HG03039 (cell line): ENCODE measurements around the gene ANKRD13B.

Source experiments
- ATAC-seq: cut with Tn5 transposase; IDR thresholded peaks from one replicate; pipeline ENCODE4 v1.9.1; 2021; ENCODE audit warnings: mild to moderate bottlenecking, moderate library complexity; ENCODE audit not compliant: unreplicated experiment

Gene ANKRD13B

GRCh38 chr17:29616300-29617048, 23.5 kb downstream of the ANKRD13B start:
- ATAC-seq, result no peak

- no peak for ATAC-seq
Observed at GRCh38 chr17:29617125-29617480, 24.2 kb downstream of the ANKRD13B start.

GRCh38 chr17:29617481-29618271, 24.7 kb downstream of the ANKRD13B start:
- no peak for ATAC-seq

- ATAC-seq, result no peak
Observed at GRCh38 chr17:29618272-29619065, 25.5 kb downstream of the ANKRD13B start.

- no peak for ATAC-seq
Observed at GRCh38 chr17:29619251-29619650, 26.3 kb downstream of the ANKRD13B start.

GRCh38 chr17:29620271-29620670, 27.3 kb downstream of the ANKRD13B start:
- ATAC-seq, result no peak

GRCh38 chr17:29620779-29621500, 28.0 kb downstream of the ANKRD13B start:
- no peak for ATAC-seq

GRCh38 chr17:29621751-29622194, 28.8 kb downstream of the ANKRD13B start:
- no peak for ATAC-seq

GRCh38 chr17:29622337-29623282, 29.7 kb downstream of the ANKRD13B start, which contains the start of gene CORO6:
CORO6 (minus strand) TSS chr17:29622912; CDS start chr17:29621421, 1,491 bp downstream.
- no peak for ATAC-seq

- ATAC-seq, result no peak
Observed at GRCh38 chr17:29623283-29623647, 30.3 kb downstream of the ANKRD13B start.

GRCh38 chr17:29624586-29624985, 31.7 kb downstream of the ANKRD13B start:
- ATAC-seq, result no peak

GRCh38 chr17:29625037-29625750, 32.3 kb downstream of the ANKRD13B start:
- no peak for ATAC-seq

- no peak for ATAC-seq
Observed at GRCh38 chr17:29627951-29628350, 35.0 kb downstream of the ANKRD13B start.

GRCh38 chr17:29628644-29629043, 35.7 kb downstream of the ANKRD13B start:
- no peak for ATAC-seq

- no peak for ATAC-seq
Observed at GRCh38 chr17:29629839-29630238, 36.9 kb downstream of the ANKRD13B start.

GRCh38 chr17:29630630-29631193, 37.8 kb downstream of the ANKRD13B start:
- no peak for ATAC-seq

- ATAC-seq, result no peak
Observed at GRCh38 chr17:29633886-29634285, 41.0 kb downstream of the ANKRD13B start.

- no peak for ATAC-seq
Observed at GRCh38 chr17:29640413-29640812, 47.5 kb downstream of the ANKRD13B start.
